ENCODE data around the gene CTDSP2. TPM values are rescaled to one million over a fixed set of nuclear protein-coding genes. Genes with fewer than 3 reads are reported as not detected.
"Not testable (repeated sequence)": the region's sequence is repeated elsewhere in the genome, so short reads cannot be mapped to it uniquely, and the experiment has no call there.

CTDSP2 gene
- total and polyA plus RNA-seq, 10 of the 15 experiments (the other 5 are each of a cell fraction or from before 2014, with no cell fraction given) = 17.3 to 98.2 (median 54.1) TPM

DNA sequence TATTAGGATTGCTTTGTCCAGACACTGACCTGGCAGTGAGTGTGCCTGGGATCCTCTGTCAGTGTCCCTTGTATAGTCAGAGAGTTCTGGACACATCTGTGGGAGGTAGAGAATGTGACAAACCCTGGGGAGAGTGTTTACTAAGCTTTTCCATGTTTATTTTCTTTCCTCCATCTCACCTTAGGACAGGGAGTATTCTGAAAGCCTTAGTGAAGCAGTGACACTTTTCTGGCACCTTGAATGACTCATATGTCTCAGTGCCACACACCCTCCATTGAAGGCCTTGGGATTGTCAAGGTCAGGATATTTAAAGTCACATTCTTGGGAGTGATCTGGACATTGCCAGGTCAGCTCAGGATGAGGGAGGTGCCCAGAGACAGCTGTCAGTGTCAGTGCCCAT, 34.9 kb upstream of the CTDSP2 start:
- DNase-seq (ENCODE audit: low read depth, low spot score) (no peak), FAIRE-seq (no peak), ATAC-seq (no peak)
- intact Hi-C loops (cut with micrococcal nuclease; ENCODE audit: unreplicated experiment) = no loop called here
- Histone ChIP-seq H3K9ac (ENCODE audit: control insufficient read depth, insufficient read depth, low read length) (no peak overlapping the region), H3K27ac (ENCODE audit: control insufficient read depth, insufficient read depth) (no peak overlapping the region), H3K9me3 (replicated peaks; ENCODE audit: control insufficient read depth, insufficient read depth, low read length) (no peaks in the 10 kb centered on the region; the same call in 2 of the 3 replicates), H4K20me1 (ENCODE audit: control insufficient read depth, insufficient read depth) (no peaks in the 10 kb centered on the region), H3K36me3 (ENCODE audit: control insufficient read depth in 2 of 2, insufficient read depth in 2 of 2, low read length in 1 of 2) (no peaks in the 10 kb centered on the region), H3K79me2 (ENCODE audit: control insufficient read depth, insufficient read depth, low read length) (no peaks in the 10 kb centered on the region), H3K4me1 (ENCODE audit: control insufficient read depth, insufficient read depth, low read length) (no peaks in the 10 kb centered on the region), H2AFZ (ENCODE audit: control insufficient read depth, low read depth, low read length) (no peak overlapping the region), H3K4me2 (ENCODE audit: control insufficient read depth, insufficient read depth) (no peak overlapping the region), H3K27me3 (replicated peaks in 1 of 2; ENCODE audit: control insufficient read depth in 2 of 2, insufficient read depth in 2 of 2, low read length in 1 of 2) (no peaks in the 10 kb centered on the region; a peak in 1 of 4 replicates), H3K4me3 (no peak overlapping the region)
- ChIA-PET POLR2A (interaction anchor here (1.7 kb wide), 1 partner anchor 13 kb away, joined by 5 read pairs; no protein-coding TSS in a partner anchor), CTCF (interaction anchor here (1.0 to 2.3 kb wide), 2 partner anchors 24 to 49 kb away, joined by 4 to 6 read pairs; no protein-coding TSS in a partner anchor), RAD21 (ENCODE audit: unreplicated experiment) (interaction anchor here (1.3 kb wide), 1 partner anchor 49 kb away, joined by 3 read pairs; no protein-coding TSS in a partner anchor), SMC1A (ENCODE audit: uncharacterized antibody, unreplicated experiment) (interaction anchor here (1.5 kb wide), 1 partner anchor 14 kb away, joined by 5 read pairs; no protein-coding TSS in a partner anchor)
- TF ChIP-seq ATF7 (IDR thresholded peaks at IDR 0.05; ENCODE audit: low read depth) = no peak
- TF ChIP-seq EED (IDR thresholded peaks at IDR 0.05; ENCODE audit: low read depth) = no peak
- TF ChIP-seq SKIL (IDR thresholded peaks at IDR 0.05; ENCODE audit: low read depth, poor library complexity, severe bottlenecking) = no peak
- no peak for TF ChIP-seq NFXL1 (IDR thresholded peaks at IDR 0.05; ENCODE audit: borderline replicate concordance)
- TF ChIP-seq STAT3 (IDR thresholded peaks at IDR 0.05; ENCODE audit: low read depth, low read length) = no peak
- no peak for TF ChIP-seq RUNX3 (IDR thresholded peaks at IDR 0.05; ENCODE audit: low read length)
- TF ChIP-seq ZSCAN29 (IDR thresholded peaks at IDR 0.05) = no peak
- no peak for TF ChIP-seq SUZ12 (IDR thresholded peaks at IDR 0.05; ENCODE audit: unreplicated experiment)
- no peak for TF ChIP-seq RAD21 (IDR thresholded peaks at IDR 0.05; ENCODE audit: insufficient read depth, low read depth, low read length)
- no peak for TF ChIP-seq SP1 (IDR thresholded peaks at IDR 0.05; ENCODE audit: low read depth, low read length)
- TF ChIP-seq KDM1A (IDR thresholded peaks at IDR 0.05; ENCODE audit: borderline replicate concordance) = no peak
- TF ChIP-seq, protein P1, sequence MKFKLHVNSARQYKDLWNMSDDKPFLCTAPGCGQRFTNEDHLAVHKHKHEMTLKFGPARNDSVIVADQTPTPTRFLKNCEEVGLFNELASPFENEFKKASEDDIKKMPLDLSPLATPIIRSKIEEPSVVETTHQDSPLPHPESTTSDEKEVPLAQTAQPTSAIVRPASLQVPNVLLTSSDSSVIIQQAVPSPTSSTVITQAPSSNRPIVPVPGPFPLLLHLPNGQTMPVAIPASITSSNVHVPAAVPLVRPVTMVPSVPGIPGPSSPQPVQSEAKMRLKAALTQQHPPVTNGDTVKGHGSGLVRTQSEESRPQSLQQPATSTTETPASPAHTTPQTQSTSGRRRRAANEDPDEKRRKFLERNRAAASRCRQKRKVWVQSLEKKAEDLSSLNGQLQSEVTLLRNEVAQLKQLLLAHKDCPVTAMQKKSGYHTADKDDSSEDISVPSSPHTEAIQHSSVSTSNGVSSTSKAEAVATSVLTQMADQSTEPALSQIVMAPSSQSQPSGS (IDR thresholded peaks at IDR 0.05; ENCODE audit: low read length) = no peak
- no TSS peak for BruUV-seq (replicated peaks)
- in situ Hi-C loops (cut with MboI) = no loop called here

DNA sequence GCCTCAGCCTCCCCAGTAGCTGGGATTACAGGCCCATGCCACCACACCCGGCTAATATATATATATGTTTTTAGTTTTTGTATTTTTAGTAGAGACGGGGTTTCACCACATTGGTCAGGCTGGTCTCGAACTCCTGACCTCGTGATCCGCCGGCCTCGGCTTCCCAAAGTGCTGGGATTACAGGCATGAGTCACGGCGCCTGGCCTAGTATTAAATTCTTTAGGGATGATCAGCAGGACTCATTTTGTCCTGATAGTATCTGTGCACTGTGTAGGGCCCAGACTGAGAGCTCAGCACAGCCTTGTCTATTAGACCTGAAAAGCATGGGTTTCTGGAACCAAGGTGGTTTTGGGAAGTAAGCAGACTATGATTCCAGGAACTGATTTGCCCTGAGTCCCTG, 34.5 kb upstream of the CTDSP2 start:
- CTCF ChIA-PET = interaction anchor here (1.1 kb wide), 1 partner anchor 9 kb away, joined by 3 read pairs; no protein-coding TSS in a partner anchor
- in situ Hi-C loops (cut with MboI); H2AFZ ChIP-seq (ENCODE audit: control insufficient read depth, low read depth, low read length); ATAC-seq; H3K4me1 ChIP-seq (ENCODE audit: control insufficient read depth, insufficient read depth, low read length); H3K27ac ChIP-seq (ENCODE audit: control insufficient read depth, insufficient read depth); DNase-seq (ENCODE audit: low read depth, low spot score); H3K9me3 ChIP-seq (replicated peaks; ENCODE audit: control insufficient read depth, insufficient read depth, low read length); H3K79me2 ChIP-seq (ENCODE audit: control insufficient read depth, insufficient read depth, low read length); intact Hi-C loops (cut with micrococcal nuclease; ENCODE audit: unreplicated experiment); H3K36me3 ChIP-seq (ENCODE audit: control insufficient read depth in 2 of 2, insufficient read depth in 2 of 2, low read length in 1 of 2); H4K20me1 ChIP-seq (ENCODE audit: control insufficient read depth, insufficient read depth); H3K4me2 ChIP-seq (ENCODE audit: control insufficient read depth, insufficient read depth); H3K4me3 ChIP-seq; H3K27me3 ChIP-seq (replicated peaks in 1 of 2; ENCODE audit: control insufficient read depth in 2 of 2, insufficient read depth in 2 of 2, low read length in 1 of 2); FAIRE-seq; BruUV-seq (replicated peaks); H3K9ac ChIP-seq (ENCODE audit: control insufficient read depth, insufficient read depth, low read length): not testable (repeated sequence)
- POLR2A ChIA-PET = interaction anchor here (1.7 kb wide), 1 partner anchor 13 kb away, joined by 5 read pairs; no protein-coding TSS in a partner anchor
- 67% methylated on average over 9 of the region's 9 CpGs for WGBS (ENCODE audit: insufficient coverage, insufficient replicate concordance, low lambda C conversion rate, missing lambda C conversion rate)
- SMC1A ChIA-PET (ENCODE audit: uncharacterized antibody, unreplicated experiment) = interaction anchor here (0.9 to 1.5 kb wide), 4 partner anchors 14 to 78 kb away, joined by 3 to 5 read pairs (median 4); no protein-coding TSS in a partner anchor
- RAD21 ChIA-PET (ENCODE audit: unreplicated experiment) = interaction anchor here (1.3 kb wide), 1 partner anchor 48 kb away, joined by 3 read pairs; no protein-coding TSS in a partner anchor
